Measurements from ENCODE around the gene GFI1.

Gene GFI1

GRCh38 chr1:92487078-92487605 is 417 bp upstream of the GFI1 start:
- DNase-seq, result no peak

GRCh38 chr1:92485381-92486250 is 1.1 kb downstream of the GFI1 start:
- DNase-seq, result peak; percentile 41

- DNase-seq, result peak; percentile 32
Observed at GRCh38 chr1:92484472-92485380, 2.0 kb downstream of the GFI1 start.

GRCh38 chr1:92483610-92484471 is 2.9 kb downstream of the GFI1 start:
- DNase-seq, result peak; percentile 7

GRCh38 chr1:92482665-92483609 is 3.8 kb downstream of the GFI1 start:
- DNase-seq, result peak; percentile 44

- peak; percentile 29 for DNase-seq
Observed at GRCh38 chr1:92481971-92482664, 4.6 kb downstream of the GFI1 start.

- peak; percentile 6 for DNase-seq
Observed at GRCh38 chr1:92481599-92481925, 5.2 kb downstream of the GFI1 start.

- peak; percentile 11 for DNase-seq
Observed at GRCh38 chr1:92480813-92481598, 5.7 kb downstream of the GFI1 start.

GRCh38 chr1:92480200-92480812 is 6.4 kb downstream of the GFI1 start:
- DNase-seq, result no peak

- DNase-seq, result no peak
Observed at GRCh38 chr1:92479587-92479986, 7.1 kb downstream of the GFI1 start.

- peak; percentile 54 for DNase-seq
Observed at GRCh38 chr1:92478393-92478792, 8.3 kb downstream of the GFI1 start.

GRCh38 chr1:92476071-92476631 is 10.6 kb downstream of the GFI1 start:
- no peak for DNase-seq

- DNase-seq, result no peak
Observed at GRCh38 chr1:92475029-92475428, 11.7 kb downstream of the GFI1 start.

GRCh38 chr1:92473781-92474495 is 12.8 kb downstream of the GFI1 start:
- DNase-seq, result no peak

- no peak for DNase-seq
Observed at GRCh38 chr1:92470216-92470615, 16.5 kb downstream of the GFI1 start.

- DNase-seq, result no peak
Observed at GRCh38 chr1:92466683-92467352, 19.9 kb downstream of the GFI1 start.

- DNase-seq, result no peak
Observed at GRCh38 chr1:92465256-92465647, 21.5 kb downstream of the GFI1 start.

Data from EL (cell line).